Measurements from ENCODE around the gene LTB4R.

Gene LTB4R

DNA sequence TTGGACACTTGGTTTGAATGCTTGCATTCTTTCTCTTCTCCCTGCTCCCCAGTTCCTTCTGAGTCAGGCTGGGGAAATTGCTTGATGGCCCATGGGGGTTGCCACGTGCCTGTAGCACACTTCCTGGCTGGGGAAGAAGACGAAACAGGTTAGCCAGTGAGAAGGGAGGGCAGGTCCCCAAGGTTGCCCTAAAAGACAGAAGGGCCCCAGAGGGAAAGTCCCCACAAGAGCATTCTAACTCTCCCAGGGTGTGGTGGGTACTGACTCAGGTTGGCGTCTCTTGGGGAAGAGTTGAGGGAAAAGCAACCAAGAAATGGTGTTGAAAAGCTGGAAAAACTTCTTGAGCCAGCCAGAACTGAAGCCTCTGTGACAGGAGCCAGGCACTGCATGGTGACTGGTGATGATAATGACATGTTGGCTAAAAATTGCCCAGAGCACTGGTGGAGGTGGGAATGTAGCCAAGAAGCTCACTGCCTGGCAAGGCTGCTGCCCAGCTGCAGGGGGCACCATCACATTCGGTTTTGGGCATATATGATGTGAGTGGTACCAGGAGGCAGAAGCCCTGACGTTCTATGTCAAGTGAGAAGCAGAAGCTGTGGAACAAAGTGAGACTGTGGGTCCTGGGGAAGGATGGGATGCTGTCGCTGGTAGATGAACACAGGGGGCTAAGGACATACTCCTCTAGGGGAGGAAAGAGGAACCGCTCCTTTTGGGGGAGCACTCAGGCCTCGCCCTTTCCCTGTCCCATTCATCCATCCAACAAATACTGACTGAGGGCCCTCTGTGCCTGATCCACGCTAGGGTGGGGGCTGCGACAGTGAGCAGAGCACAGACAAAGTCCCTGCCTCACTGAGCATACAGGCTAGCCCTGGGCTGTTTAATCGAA is 31.8 kb upstream of the LTB4R start:
- no peak for DNase-seq

- DNase-seq: no peak
These were observed 30.4 kb upstream of the LTB4R start for GRCh38 chr14:24280797-24281460.

- no peak for DNase-seq
These were observed 29.7 kb upstream of the LTB4R start for GRCh38 chr14:24281636-24282035.

DNA sequence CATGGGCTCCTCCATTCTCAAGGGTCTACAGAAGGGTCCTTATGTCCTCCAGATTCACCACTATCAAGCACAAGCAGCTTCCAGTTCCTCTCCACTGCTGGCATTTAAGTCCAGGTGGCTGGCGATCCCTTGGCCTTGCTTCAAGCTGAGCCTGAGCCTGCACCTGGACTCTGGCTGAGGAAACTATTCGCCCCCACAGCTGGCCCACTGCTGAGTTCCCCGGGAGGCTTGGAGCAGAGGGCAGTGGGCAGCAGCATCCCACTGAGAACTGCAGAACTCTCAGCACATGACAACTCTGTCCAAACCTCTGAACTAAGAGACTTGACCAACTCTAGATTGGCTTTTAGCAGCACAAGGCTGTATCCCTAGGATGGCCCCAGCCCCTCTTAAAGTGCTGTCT is 28.6 kb upstream of the LTB4R start:
- no peak for DNase-seq

DNA sequence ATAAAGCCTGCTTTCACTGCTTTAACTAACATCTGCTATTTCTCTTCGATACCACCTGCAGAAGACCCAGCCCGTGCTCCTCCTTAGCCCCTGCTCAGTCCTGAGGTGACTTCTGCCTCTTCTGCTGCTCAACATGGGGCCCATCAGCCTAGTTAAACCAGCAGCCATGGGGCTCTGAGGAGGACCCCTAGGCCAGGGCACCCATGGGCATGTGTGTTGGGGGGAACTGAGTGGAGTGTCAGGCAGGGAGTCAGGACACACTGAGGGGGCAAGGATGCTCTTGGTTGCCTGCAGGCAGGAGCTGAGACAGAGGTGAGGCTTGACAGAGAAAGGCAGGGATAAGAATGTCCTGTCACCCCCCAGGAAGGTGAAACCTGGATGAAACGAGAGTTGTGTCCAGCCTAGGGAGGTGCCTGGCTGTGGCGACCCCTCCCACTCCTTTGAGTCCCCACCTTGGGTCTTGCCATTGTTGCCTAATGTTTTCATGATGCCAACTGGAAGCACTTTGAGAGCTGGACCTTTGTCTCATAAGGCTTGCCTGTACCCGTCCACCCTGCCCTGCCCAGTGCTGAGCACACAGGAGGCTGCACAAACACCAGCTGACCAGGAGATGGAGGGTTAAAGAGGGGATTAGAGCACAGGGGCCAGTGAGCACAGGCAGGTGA is 27.4 kb upstream of the LTB4R start:
- no peak for DNase-seq

DNA sequence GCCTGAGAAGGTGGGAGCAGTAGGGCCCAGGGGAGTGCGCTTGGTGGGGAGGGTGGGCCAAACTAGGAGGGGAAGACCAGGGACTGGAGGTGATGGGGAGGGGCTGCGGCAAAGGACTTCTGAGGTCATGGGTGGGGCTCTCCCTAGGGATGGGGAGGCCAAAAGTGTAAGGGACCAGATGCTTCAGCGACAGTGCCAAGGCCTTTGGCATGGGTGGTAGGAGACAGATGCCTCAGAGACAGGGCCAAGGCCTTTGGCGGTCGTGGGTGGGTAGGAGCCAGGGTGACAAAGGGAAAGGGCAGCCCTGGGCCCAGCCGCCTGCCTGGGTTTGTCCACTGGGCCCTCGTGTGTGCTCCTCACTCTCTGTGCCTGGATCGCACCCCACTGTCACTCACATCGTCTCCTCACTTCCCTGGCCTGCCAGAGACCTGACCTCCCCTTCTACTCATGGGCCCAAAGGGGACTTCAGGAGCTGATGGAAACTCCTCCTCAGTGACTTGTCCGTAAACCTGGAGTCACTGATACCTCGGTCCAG is 26.7 kb upstream of the LTB4R start:
- DNase-seq: no peak

GRCh38 chr14:24285351-24285750 is 26.0 kb upstream of the LTB4R start:
- no peak for DNase-seq

DNA sequence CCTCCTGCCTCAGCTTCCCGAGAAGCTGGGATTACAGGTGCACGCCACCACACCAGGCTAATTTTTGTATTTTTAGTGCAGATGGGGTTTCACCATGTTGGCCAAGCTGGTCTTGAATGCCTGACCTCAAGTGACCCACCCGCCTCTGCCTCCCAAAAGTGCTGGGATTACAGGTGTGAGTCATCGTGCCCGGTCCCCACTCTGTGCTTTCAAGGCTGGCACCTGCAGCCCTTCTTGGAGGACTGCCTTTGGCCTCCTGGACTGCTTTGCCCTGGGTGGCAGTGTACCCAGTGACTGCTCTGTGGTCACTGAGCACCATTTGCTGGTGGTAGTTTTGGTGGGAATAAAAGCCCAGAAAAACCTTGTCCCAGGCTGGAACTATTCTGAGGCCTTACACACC is 24.3 kb upstream of the LTB4R start:
- no peak for DNase-seq

GRCh38 chr14:24289649-24290280 is 21.5 kb upstream of the LTB4R start:
- DNase-seq: no peak

DNA sequence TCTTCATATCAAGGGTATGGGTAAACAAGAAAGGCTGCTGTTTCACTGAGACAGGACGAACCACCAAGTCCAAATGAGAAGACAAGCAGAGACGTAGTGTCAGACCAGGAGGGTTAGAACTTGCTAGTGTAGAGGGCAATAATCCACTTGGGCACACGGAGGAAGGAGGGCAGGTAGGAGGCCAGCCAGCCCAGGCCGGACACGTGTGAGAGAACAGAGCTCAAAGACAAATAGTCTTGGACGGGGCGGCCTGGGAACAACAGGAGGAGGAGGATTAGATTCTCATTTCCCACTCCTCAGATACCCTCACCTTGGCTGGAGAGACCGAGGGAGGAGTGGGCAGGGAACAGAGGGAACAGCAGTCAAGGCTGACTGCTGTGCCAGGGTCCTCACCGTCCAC is 20.6 kb upstream of the LTB4R start:
- DNase-seq: no peak

DNA sequence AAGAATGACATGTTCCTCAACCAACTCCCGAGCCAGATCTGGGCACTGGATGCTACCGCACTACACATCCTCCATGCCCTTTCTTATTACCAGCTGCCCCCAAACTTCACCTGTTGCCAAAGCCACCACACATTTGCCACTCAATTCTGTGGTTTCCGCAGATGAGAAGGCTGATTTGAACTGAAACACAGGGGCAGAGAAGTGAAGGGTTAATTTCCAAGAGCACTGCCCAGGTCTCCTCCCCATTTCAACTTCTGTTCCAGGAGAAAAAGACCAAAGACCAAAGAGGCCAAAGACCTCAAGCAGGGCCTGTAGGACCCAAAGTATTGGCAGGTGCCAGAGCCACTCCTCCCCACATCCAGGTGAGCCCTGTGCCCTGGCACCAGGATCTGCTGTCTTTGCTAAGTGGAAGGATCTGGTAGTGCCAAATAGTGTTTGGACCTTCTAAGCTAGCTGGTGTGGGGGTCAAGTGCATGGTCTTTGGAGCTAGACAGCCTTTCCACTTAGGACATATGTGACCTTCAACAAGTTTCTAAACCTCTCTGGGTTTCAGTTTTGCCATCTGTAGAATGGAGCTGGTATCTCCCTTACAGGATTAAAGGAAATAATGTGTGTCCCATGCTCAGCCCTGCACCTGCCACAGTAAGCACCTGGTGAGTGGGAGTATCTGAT is 19.7 kb upstream of the LTB4R start:
- DNase-seq: no peak

- DNase-seq: no peak
These were observed 19.0 kb upstream of the LTB4R start for GRCh38 chr14:24292118-24292807.

- no peak for DNase-seq
These were observed 17.8 kb upstream of the LTB4R start for GRCh38 chr14:24293525-24293924.

GRCh38 chr14:24296341-24297157 is 14.8 kb upstream of the LTB4R start:
- DNase-seq: peak; percentile 74

DNA sequence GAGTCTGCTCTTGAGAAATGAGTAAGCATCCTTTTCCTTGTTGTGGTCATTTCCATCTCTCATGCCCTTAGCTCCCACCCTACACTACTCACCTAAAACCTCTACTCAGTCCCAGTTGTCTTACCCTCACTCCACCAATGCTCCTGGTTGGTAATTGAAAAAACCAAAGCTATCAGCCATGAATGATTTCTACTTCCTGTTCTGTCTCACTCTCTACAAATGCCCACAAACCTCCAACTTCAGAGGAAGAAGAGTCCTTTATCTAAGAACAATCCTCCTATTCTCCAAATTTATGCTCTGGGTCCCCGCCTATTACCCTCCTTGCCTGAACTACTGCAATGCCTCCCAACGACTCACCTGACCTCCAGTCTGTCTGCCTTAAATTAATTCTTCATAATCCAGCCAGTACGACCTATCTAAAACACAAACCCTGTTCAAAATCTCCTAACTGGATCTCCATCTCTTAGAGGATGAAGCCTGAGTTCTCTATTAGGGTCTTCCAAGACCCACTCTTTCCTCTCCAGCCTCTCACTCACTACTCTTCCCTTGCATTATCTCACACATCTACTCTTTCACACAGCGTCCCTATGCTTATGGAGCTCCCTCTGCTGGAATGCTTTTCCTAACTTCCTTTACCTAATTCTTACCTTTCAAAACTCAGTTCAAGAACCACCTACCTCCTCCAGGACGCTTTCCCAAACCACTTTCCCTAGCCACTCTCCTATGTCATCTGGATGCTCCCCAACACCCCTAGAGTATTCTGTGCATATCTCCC is 13.9 kb upstream of the LTB4R start:
- DNase-seq: no peak

DNA sequence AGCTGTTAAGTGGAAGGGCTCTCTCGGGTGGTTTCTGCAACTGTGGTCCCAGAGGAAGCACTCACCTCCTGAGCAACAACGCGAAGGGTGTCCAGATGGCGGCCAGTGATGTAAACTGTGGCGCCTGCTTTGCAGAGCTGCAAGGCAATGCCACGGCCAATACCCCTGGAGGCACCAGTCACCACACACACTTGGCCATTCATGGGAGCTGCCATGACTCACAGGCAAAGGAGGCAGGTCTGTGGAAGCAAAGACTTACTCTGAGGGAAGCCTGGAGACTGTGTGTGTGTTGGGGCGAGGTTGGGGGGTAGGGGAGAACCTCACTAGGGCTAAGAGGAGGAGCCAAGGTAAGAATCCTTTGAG is 12.4 kb upstream of the LTB4R start:
- no peak for DNase-seq

- peak; percentile 96 for DNase-seq
These were observed 11.8 kb upstream of the LTB4R start, which contains the start of the genes DHRS1 and NOP9 for GRCh38 chr14:24299255-24300191. Gene DHRS1, minus strand, starts transcription at chr14:24299780. Its CDS starts 674 bp downstream, at chr14:24299106. Gene NOP9, plus strand, starts transcription at chr14:24299850. Its CDS starts 105 bp downstream, at chr14:24299955.

- no peak for DNase-seq
These were observed 10.8 kb upstream of the LTB4R start for GRCh38 chr14:24300326-24300980.

Measured in right forelimb (tissue), 1 donor.